Epithelial cell of esophagus (primary cell): ENCODE measurements around the gene CLN5.

ENCODE experiments used
- DNase-seq: peaks from one replicate; pipeline ENCODE4 v3.0.0; 2010; ENCODE audit warnings: low read depth
- H3K4me3 ChIP-seq: 2 replicates; pipeline ENCODE4 v1.5.1; 2011; ENCODE audit warnings: mild to moderate bottlenecking, low read length, control low read depth
- TF ChIP-seq, protein P1 (sequence below): IDR thresholded peaks from 2 replicates; pipeline ENCODE4 v1.5.1; 2011; ENCODE audit warnings: low read depth, mild to moderate bottlenecking, low read length, control low read depth, inconsistent platforms; ENCODE audit not compliant: insufficient read depth; ENCODE audit errors: missing control alignments

CLN5 gene

DNA sequence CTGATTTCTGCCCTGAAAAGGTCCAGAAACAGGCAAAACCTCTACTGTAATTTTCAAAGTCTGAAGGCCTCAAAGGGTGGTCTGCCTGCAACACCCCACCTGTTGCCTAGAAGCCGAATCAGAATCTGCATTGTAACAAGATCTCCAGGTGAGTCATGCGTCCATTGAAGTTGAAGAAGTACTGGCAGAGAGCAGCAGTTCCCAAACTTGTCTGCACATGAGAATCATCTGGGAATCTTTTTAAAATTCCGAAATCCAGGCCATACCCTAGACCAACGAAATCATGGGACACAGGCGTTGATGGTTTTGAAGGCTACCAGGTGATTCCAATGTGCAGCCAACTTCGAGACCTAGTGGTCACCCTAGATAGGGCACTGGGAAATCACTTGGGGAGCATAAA, 16.0 kb upstream of the CLN5 start:
- DNase-seq: peak; percentile 80
- TF ChIP-seq, protein P1, sequence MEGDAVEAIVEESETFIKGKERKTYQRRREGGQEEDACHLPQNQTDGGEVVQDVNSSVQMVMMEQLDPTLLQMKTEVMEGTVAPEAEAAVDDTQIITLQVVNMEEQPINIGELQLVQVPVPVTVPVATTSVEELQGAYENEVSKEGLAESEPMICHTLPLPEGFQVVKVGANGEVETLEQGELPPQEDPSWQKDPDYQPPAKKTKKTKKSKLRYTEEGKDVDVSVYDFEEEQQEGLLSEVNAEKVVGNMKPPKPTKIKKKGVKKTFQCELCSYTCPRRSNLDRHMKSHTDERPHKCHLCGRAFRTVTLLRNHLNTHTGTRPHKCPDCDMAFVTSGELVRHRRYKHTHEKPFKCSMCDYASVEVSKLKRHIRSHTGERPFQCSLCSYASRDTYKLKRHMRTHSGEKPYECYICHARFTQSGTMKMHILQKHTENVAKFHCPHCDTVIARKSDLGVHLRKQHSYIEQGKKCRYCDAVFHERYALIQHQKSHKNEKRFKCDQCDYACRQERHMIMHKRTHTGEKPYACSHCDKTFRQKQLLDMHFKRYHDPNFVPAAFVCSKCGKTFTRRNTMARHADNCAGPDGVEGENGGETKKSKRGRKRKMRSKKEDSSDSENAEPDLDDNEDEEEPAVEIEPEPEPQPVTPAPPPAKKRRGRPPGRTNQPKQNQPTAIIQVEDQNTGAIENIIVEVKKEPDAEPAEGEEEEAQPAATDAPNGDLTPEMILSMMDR: peak; percentile 7
- H3K4me3 ChIP-seq: no peak overlapping the region

DNA sequence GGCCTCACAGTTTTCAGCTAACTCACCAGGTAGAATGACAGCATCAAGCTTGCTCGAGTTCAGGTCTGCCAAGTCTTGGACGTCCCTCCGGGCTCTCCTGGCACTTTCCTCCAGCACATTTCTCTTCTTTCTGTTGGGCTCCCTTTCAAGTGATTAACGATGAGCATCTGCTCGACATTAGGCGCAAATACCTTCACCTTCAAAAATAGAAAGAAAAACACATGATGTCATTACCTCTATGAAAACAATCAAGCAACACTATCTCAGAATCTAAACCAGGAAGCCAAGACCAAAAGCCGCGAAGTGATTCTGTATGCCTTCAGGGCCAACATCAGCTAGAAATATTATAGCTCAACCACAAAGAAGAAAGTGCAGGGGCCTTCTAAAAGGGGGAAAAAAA, 15.4 kb upstream of the CLN5 start:
- no peak overlapping the region for H3K4me3 ChIP-seq
- peak; percentile 89 for DNase-seq
- TF ChIP-seq, protein P1: no peak

DNA sequence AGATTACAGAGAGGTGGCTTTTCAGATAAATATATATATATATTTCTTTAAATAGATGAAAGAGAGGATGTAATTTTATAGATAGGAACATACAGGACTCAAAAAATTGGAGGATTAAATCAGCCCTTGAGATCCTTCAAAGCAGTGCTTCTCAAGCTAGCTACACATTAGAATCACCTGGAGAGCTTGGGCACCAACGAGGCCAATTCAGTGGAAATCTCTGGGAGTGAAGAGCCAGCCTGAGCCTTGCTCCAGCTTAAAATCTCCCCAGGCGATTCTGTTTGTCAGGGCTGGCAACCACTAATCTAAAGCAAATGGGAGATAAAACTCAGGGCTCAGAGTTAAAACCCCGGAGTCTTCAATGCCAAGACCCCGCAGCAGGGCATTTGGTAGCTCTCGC, 15.0 kb upstream of the CLN5 start:
- TF ChIP-seq, protein P1: no peak
- no peak overlapping the region for H3K4me3 ChIP-seq
- DNase-seq: no peak

DNA sequence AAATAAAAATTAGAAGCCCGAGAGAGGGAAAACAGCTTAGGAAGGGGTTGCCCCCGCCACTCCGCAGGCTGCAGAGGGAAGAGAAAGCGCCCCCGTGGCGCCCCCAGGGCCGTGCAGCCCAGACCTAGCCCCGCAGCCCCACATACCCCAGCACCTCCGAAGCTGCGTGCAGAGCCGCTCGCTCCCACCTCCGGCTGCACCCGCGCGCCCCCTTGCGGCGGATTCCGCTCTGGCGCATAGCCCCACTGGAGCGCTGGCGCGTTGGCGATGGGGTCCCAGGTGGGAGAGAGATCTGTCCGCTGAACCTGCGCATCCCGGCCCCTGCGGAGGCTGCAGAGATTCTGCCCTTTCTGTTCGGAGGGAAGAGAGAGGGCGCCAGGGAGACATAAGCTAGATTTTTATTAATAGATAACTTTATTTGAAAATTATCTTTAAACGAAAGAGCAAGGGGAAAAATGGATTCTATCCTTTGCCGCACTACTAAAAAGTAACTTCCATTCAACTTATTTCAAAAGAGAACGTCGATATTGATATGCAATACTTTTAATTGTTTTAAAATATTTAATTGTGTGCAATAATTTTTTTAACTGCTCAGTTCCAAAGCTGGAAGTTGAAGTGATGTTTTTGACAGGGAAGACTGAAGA, 11.7 kb upstream of the CLN5 start:
- DNase-seq: peak; percentile 60
- TF ChIP-seq, protein P1: peak; percentile 85
- H3K4me3 ChIP-seq: peak overlapping the region; percentile 29

DNA sequence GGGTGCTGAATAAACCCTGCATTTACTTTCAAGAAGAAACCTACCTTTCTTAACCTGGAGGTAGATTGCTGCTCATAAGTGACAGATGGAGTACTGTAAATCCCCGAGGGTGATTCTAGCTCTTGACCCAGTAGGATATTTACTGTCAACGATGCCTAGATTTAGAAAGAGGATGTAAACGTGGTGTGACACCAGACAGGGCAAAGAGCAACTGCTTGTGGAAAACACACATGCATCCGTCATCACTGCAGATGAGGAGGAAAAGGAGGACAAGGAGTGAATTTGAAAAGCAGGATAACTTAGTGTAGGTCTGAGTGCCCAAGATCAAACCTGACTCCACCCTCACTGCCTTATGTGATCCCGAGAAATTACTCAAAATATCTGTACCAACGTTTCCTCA, 9.8 kb upstream of the CLN5 start:
- no peak for DNase-seq
- H3K4me3 ChIP-seq: no peak overlapping the region
- TF ChIP-seq, protein P1: no peak

DNA sequence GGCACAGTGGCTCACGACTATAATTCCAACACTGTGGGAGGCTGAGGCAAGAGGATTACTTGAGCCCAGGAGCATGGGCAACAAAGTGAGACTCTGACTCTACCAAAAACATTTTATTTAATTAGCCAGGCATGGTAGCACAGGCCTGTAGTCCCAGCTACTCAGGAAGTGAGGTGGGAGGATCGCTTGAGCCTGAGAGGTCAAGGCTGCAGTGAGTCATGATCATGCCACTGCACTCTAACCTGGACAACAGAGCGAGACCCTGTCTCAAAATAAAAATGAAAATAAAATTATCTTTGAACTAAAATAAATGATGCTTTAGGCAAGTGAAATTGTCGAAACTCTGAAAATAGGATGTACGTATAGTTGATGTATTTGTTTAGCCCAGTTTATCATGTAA, 8.2 kb upstream of the CLN5 start:
- TF ChIP-seq, protein P1: no peak
- H3K4me3 ChIP-seq: no peak overlapping the region
- DNase-seq: no peak

DNA sequence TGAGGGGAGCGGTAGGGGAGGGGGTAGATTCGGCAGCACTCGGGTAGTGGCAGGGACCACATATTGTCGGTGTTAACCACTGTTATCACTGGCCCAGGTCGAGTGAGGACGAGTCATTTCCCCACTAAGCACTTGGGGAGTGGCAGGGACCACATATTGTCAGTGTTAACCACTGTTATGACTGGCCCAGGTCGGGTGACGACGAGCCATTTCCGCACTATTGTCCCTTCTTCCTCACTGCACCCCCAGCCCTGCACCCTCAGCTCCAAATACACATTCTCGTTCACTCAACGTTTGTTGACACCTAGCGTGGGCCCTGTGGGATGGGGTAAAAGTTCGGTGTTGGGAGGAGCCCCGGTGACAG, 467 bp upstream of the CLN5 start:
- H3K4me3 ChIP-seq: peak overlapping the region; percentile 95
- TF ChIP-seq, protein P1: no peak
- peak; percentile 4 for DNase-seq
